ENCODE data around the gene LHFPL2. TPM values are rescaled to one million over a fixed set of nuclear protein-coding genes. Genes with fewer than 3 reads are reported as not detected.

Gene LHFPL2
- polyA plus RNA-seq, 3 donors: 3.7 to 11.6 (median 7.3) TPM

DNA sequence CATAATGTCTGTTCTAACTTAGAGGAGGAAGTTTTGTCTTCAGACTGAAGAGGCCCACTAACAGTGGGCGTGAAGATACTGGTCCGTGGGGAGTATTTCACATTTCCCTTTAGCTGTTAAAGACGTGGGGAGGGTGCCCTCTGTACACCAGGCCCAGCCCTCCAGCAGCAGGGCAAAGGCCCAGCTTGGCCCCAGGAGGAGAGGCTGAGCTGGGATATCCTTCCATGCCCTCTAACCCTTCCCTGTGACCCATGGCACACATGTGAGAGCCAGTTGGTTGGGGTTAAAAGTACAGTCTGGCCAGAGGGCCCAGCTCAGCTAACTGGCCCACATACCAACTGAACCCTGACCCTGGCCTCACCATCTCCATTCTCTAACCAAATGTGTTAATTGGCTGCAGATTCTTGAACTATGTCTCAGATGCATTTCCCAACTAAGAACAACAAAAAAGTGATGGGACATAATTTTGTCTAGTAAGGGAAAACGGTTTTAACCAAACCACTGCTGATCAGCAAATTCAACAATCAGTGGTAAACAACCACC lies 74.4 kb downstream of the LHFPL2 start:
- no peaks in the 10 kb centered on the region for H4K20me1 ChIP-seq (ENCODE audit: insufficient read depth, low read length)
- no peak for DNase-seq
- no peak overlapping the region for H3K4me3 ChIP-seq (replicated peaks in 1 of 3; ENCODE audit: low read depth in 2 of 3, low read length in 3 of 3)
- peak overlapping the region; percentile 7 for H3K9ac ChIP-seq (ENCODE audit: insufficient read depth, low read length, poor library complexity, severe bottlenecking)
- H3K27me3 ChIP-seq (ENCODE audit: control insufficient read depth in 2 of 2, insufficient read depth in 2 of 2, low read length in 2 of 2): no peaks in the 10 kb centered on the region
- Mint-ChIP-seq H3K4me3 (no peak overlapping the region), H3K27ac (peak overlapping the region in 4 of 7 donors; percentile 17 to 66 (median 41)), H3K36me3 (no peaks in the 10 kb centered on the region), H3K27me3 (ENCODE audit: low read depth in 3 of 3) (no peaks in the 10 kb centered on the region), H3K4me1 (peaks cover 20% of the 10 kb centered on the region), H3K9me3 (no peaks in the 10 kb centered on the region)
- intact Hi-C loops (cut with micrococcal nuclease): no loop called here
- H2AFZ ChIP-seq (ENCODE audit: insufficient read depth, low read depth, low read length, poor library complexity, severe bottlenecking): peak overlapping the region; percentile 59
- no peaks in the 10 kb centered on the region for H3K9me3 ChIP-seq (replicated peaks in 1 of 2; ENCODE audit: control insufficient read depth in 1 of 2, insufficient read depth in 1 of 2, low read length in 2 of 2)
- TF ChIP-seq CTCF (IDR thresholded peaks at IDR 0.05): no peak
- no peak overlapping the region for H3K4me2 ChIP-seq (replicated peaks; ENCODE audit: extremely low read depth, low read length, poor library complexity, severe bottlenecking)
- peaks cover 6 to 15% of the 10 kb centered on the region in 2 donors for H3K4me1 ChIP-seq (ENCODE audit: control insufficient read depth in 1 of 2, insufficient read depth in 2 of 2, low read length in 2 of 2)
- H3K27ac ChIP-seq (ENCODE audit: low read depth in 1 of 2, low read length in 2 of 2): no peak overlapping the region
- no peaks in the 10 kb centered on the region for H3K36me3 ChIP-seq (replicated peaks in 1 of 2; ENCODE audit: control insufficient read depth in 1 of 2, insufficient read depth in 2 of 2, low read length in 2 of 2)
- H3K79me2 ChIP-seq (ENCODE audit: insufficient read depth, low read length): no peaks in the 10 kb centered on the region
- 0% methylated on average over 1 of the region's 4 CpGs for whole genome bisulfite sequencing (ENCODE audit: insufficient coverage)

DNA sequence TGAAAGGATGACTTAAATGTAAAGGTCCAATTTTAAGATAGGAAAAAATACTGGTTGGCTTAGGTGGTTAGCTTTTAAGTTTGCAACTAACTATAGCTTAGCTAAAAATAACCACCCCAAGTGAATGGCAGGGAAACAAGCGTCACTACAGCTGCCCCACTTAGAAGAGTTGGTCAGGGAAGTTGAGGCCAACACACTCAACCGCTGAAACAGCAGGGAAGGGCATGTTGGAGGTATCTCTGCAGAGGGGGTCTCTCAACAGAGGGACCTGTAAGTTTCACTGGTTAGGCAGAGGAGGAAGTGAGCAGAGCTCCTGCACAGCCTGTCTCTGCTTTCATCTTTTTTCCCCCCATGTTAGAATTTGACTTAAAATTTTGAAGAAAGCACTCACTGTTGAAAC lies 75.3 kb downstream of the LHFPL2 start:
- Histone ChIP-seq H3K79me2 (ENCODE audit: insufficient read depth, low read length) (no peaks in the 10 kb centered on the region), H3K27me3 (ENCODE audit: control insufficient read depth in 2 of 2, insufficient read depth in 2 of 2, low read length in 2 of 2) (no peaks in the 10 kb centered on the region), H4K20me1 (ENCODE audit: insufficient read depth, low read length) (no peaks in the 10 kb centered on the region), H3K4me2 (replicated peaks; ENCODE audit: extremely low read depth, low read length, poor library complexity, severe bottlenecking) (no peak overlapping the region), H3K9me3 (replicated peaks in 1 of 2; ENCODE audit: control insufficient read depth in 1 of 2, insufficient read depth in 1 of 2, low read length in 2 of 2) (no peaks in the 10 kb centered on the region), H3K4me1 (ENCODE audit: control insufficient read depth in 1 of 2, insufficient read depth in 2 of 2, low read length in 2 of 2) (peaks cover 6 to 15% of the 10 kb centered on the region in 2 donors), H3K9ac (ENCODE audit: insufficient read depth, low read length, poor library complexity, severe bottlenecking) (no peak overlapping the region), H3K4me3 (replicated peaks in 1 of 3; ENCODE audit: low read depth in 2 of 3, low read length in 3 of 3) (no peak overlapping the region), H3K27ac (ENCODE audit: low read depth in 1 of 2, low read length in 2 of 2) (no peak overlapping the region), H2AFZ (ENCODE audit: insufficient read depth, low read depth, low read length, poor library complexity, severe bottlenecking) (no peak overlapping the region), H3K36me3 (replicated peaks in 1 of 2; ENCODE audit: control insufficient read depth in 1 of 2, insufficient read depth in 2 of 2, low read length in 2 of 2) (no peaks in the 10 kb centered on the region)
- Mint-ChIP-seq H3K4me3 (no peak overlapping the region), H3K9me3 (no peaks in the 10 kb centered on the region), H3K4me1 (peaks cover 21% of the 10 kb centered on the region), H3K36me3 (no peaks in the 10 kb centered on the region), H3K27me3 (ENCODE audit: low read depth in 3 of 3) (no peaks in the 10 kb centered on the region), H3K27ac (no peak overlapping the region)
- DNase-seq: no peak
- WGBS (ENCODE audit: insufficient coverage): no CpG with 5 or more reads among the region's 2 CpGs
- intact Hi-C loops (cut with micrococcal nuclease): no loop called here
- no peak for TF ChIP-seq CTCF (IDR thresholded peaks at IDR 0.05)

Measured in CD14-positive monocyte (primary cell).